GM21717 (cell line): Measurements from ENCODE around the gene KCNH2.
"Not testable (repeated sequence)": the region's sequence is repeated elsewhere in the genome, so short reads cannot be mapped to it uniquely, and the experiment has no call there.

Experiments
- ATAC-seq: cut with Tn5 transposase; IDR thresholded peaks from one replicate; pipeline ENCODE4 v1.9.1; 2021; ENCODE audit warnings: mild to moderate bottlenecking, moderate library complexity; ENCODE audit not compliant: unreplicated experiment

KCNH2 gene

GRCh38 chr7:150911590-150912267, 66.4 kb downstream of the KCNH2 start:
- no peak for ATAC-seq

GRCh38 chr7:150910996-150911422, 67.1 kb downstream of the KCNH2 start:
- ATAC-seq = no peak

- ATAC-seq = not testable (repeated sequence)
Observed at GRCh38 chr7:150910305-150910995, 67.7 kb downstream of the KCNH2 start.

- ATAC-seq = no peak
Observed at GRCh38 chr7:150909200-150909995, 68.7 kb downstream of the KCNH2 start.

GRCh38 chr7:150908173-150908572, 69.9 kb downstream of the KCNH2 start:
- ATAC-seq = no peak

- no peak for ATAC-seq
Observed at GRCh38 chr7:150904011-150904909, 73.9 kb downstream of the KCNH2 start.

GRCh38 chr7:150903606-150904005, 74.5 kb downstream of the KCNH2 start:
- no peak for ATAC-seq

- ATAC-seq = no peak
Observed at GRCh38 chr7:150902078-150903033, 75.8 kb downstream of the KCNH2 start.

GRCh38 chr7:150901160-150902035, 76.7 kb downstream of the KCNH2 start:
- ATAC-seq = no peak

GRCh38 chr7:150900675-150901074, 77.4 kb downstream of the KCNH2 start:
- ATAC-seq = no peak

- ATAC-seq = peak; percentile 59
Observed at GRCh38 chr7:150898475-150899011, 79.6 kb downstream of the KCNH2 start.

- peak; percentile 71 for ATAC-seq
Observed at GRCh38 chr7:150897502-150898474, 80.3 kb downstream of the KCNH2 start.

- ATAC-seq = no peak
Observed at GRCh38 chr7:150896562-150897209, 81.4 kb downstream of the KCNH2 start.

- no peak for ATAC-seq
Observed at GRCh38 chr7:150895809-150896208, 82.3 kb downstream of the KCNH2 start.
